ENCODE results near the gene DHRS7C. TPM values are rescaled to one million over a fixed set of nuclear protein-coding genes. Genes with fewer than 3 reads are reported as not detected.

The DHRS7C gene
- not detected for total RNA-seq

GRCh38 chr17:9790889-9791876, at the start of gene DHRS7C:
Gene DHRS7C (minus strand): TSS chr17:9791592. CDS start chr17:9791284, 308 bp downstream.
- ATAC-seq (no peak), DNase-seq (no peak)
- Mint-ChIP-seq H3K4me1 (ENCODE audit: low read depth) (no peaks in the 10 kb centered on the region), H3K4me3 (no peak within 1 kb of the TSS), H3K36me3 (ENCODE audit: insufficient read depth) (no peaks in the 10 kb centered on the region), H3K27me3 (ENCODE audit: low read depth) (peaks cover 4% of the 10 kb centered on the region), H3K9me3 (no peaks in the 10 kb centered on the region)

GRCh38 chr17:9839433-9839832, 48.0 kb upstream of the DHRS7C start:
- DNase-seq = no peak
- H3K4me3 Mint-ChIP-seq = no peak overlapping the region
- no peaks in the 10 kb centered on the region for H3K36me3 Mint-ChIP-seq (ENCODE audit: insufficient read depth)

GRCh38 chr17:9837551-9838471, 46.4 kb upstream of the DHRS7C start:
- H3K27me3 Mint-ChIP-seq (ENCODE audit: low read depth) = peaks cover 6% of the 10 kb centered on the region
- no peaks in the 10 kb centered on the region for H3K4me1 Mint-ChIP-seq (ENCODE audit: low read depth)
- H3K9me3 Mint-ChIP-seq = no peaks in the 10 kb centered on the region
- DNase-seq (no peak), ATAC-seq (no peak)
- H3K4me3 Mint-ChIP-seq = no peak overlapping the region
- H3K36me3 Mint-ChIP-seq (ENCODE audit: insufficient read depth) = no peaks in the 10 kb centered on the region

More at GRCh38 chr17:9839433-9839832, 48.0 kb upstream of the DHRS7C start:
- no peaks in the 10 kb centered on the region for H3K9me3 Mint-ChIP-seq
- ATAC-seq = no peak
- peaks cover 10% of the 10 kb centered on the region for H3K27me3 Mint-ChIP-seq (ENCODE audit: low read depth)
- H3K4me1 Mint-ChIP-seq (ENCODE audit: low read depth) = no peaks in the 10 kb centered on the region

GRCh38 chr17:9833922-9834321, 42.5 kb upstream of the DHRS7C start:
- ATAC-seq (no peak), DNase-seq (no peak)
- Mint-ChIP-seq H3K4me1 (ENCODE audit: low read depth) (no peaks in the 10 kb centered on the region), H3K9me3 (no peaks in the 10 kb centered on the region), H3K4me3 (no peak overlapping the region), H3K27me3 (ENCODE audit: low read depth) (peaks cover 6% of the 10 kb centered on the region), H3K36me3 (ENCODE audit: insufficient read depth) (no peaks in the 10 kb centered on the region)

- no peaks in the 10 kb centered on the region for H3K36me3 Mint-ChIP-seq (ENCODE audit: insufficient read depth)
- peaks cover 8% of the 10 kb centered on the region for H3K27me3 Mint-ChIP-seq (ENCODE audit: low read depth)
Observed at GRCh38 chr17:9830711-9831110, 39.3 kb upstream of the DHRS7C start.

GRCh38 chr17:9829343-9829742, 38.0 kb upstream of the DHRS7C start:
- Mint-ChIP-seq H3K36me3 (ENCODE audit: insufficient read depth) (no peaks in the 10 kb centered on the region), H3K4me1 (ENCODE audit: low read depth) (no peaks in the 10 kb centered on the region), H3K9me3 (no peaks in the 10 kb centered on the region), H3K27me3 (ENCODE audit: low read depth) (peaks cover 9% of the 10 kb centered on the region), H3K4me3 (no peak overlapping the region)
- no peak for ATAC-seq
- DNase-seq = no peak

More at GRCh38 chr17:9830711-9831110, 39.3 kb upstream of the DHRS7C start:
- DNase-seq = no peak
- H3K4me3 Mint-ChIP-seq = no peak overlapping the region
- no peak for ATAC-seq
- H3K4me1 Mint-ChIP-seq (ENCODE audit: low read depth) = no peaks in the 10 kb centered on the region
- no peaks in the 10 kb centered on the region for H3K9me3 Mint-ChIP-seq

- H3K9me3 Mint-ChIP-seq = no peaks in the 10 kb centered on the region
- no peaks in the 10 kb centered on the region for H3K4me1 Mint-ChIP-seq (ENCODE audit: low read depth)
- no peaks in the 10 kb centered on the region for H3K36me3 Mint-ChIP-seq (ENCODE audit: insufficient read depth)
- peaks cover 9% of the 10 kb centered on the region for H3K27me3 Mint-ChIP-seq (ENCODE audit: low read depth)
- no peak for ATAC-seq
- no peak overlapping the region for H3K4me3 Mint-ChIP-seq
- no peak for DNase-seq
Observed at GRCh38 chr17:9828296-9829295, 37.2 kb upstream of the DHRS7C start.

GRCh38 chr17:9825641-9826150, 34.3 kb upstream of the DHRS7C start, which contains the start of gene GLP2R:
Gene GLP2R (plus strand): TSS chr17:9825924. CDS start chr17:9826064, 140 bp downstream.
- no peak for ATAC-seq
- Mint-ChIP-seq H3K4me1 (ENCODE audit: low read depth) (no peaks in the 10 kb centered on the region), H3K27me3 (ENCODE audit: low read depth) (peaks cover 14% of the 10 kb centered on the region), H3K36me3 (ENCODE audit: insufficient read depth) (no peaks in the 10 kb centered on the region), H3K9me3 (peaks cover 4% of the 10 kb centered on the region), H3K4me3 (no peak within 1 kb of the TSS)
- no peak for DNase-seq

- peaks cover 17% of the 10 kb centered on the region for H3K27me3 Mint-ChIP-seq (ENCODE audit: low read depth)
- ATAC-seq (no peak), DNase-seq (no peak)
- H3K9me3 Mint-ChIP-seq = peaks cover 4% of the 10 kb centered on the region
- H3K4me3 Mint-ChIP-seq = no peak overlapping the region
- no peaks in the 10 kb centered on the region for H3K4me1 Mint-ChIP-seq (ENCODE audit: low read depth)
- no peaks in the 10 kb centered on the region for H3K36me3 Mint-ChIP-seq (ENCODE audit: insufficient read depth)
Observed at GRCh38 chr17:9824797-9825338, 33.5 kb upstream of the DHRS7C start.

- ATAC-seq (no peak), DNase-seq (no peak)
- Mint-ChIP-seq H3K9me3 (peaks cover 4% of the 10 kb centered on the region), H3K4me1 (ENCODE audit: low read depth) (no peaks in the 10 kb centered on the region), H3K27me3 (ENCODE audit: low read depth) (peaks cover 19% of the 10 kb centered on the region), H3K36me3 (ENCODE audit: insufficient read depth) (no peaks in the 10 kb centered on the region), H3K4me3 (no peak overlapping the region)
Observed at GRCh38 chr17:9824094-9824493, 32.7 kb upstream of the DHRS7C start.

GRCh38 chr17:9821921-9822320, 30.5 kb upstream of the DHRS7C start, which contains the start of gene GSG1L2:
Gene GSG1L2 (minus strand): TSS chr17:9822079. CDS start chr17:9822071, 8 bp downstream.
- DNase-seq = no peak
- Mint-ChIP-seq H3K4me3 (no peak within 1 kb of the TSS), H3K27me3 (ENCODE audit: low read depth) (peaks cover 14% of the 10 kb centered on the region), H3K4me1 (ENCODE audit: low read depth) (no peaks in the 10 kb centered on the region), H3K36me3 (ENCODE audit: insufficient read depth) (no peaks in the 10 kb centered on the region), H3K9me3 (peaks cover 4% of the 10 kb centered on the region)
- ATAC-seq = no peak

GRCh38 chr17:9820448-9820847, 29.1 kb upstream of the DHRS7C start:
- H3K4me1 Mint-ChIP-seq (ENCODE audit: low read depth) = no peaks in the 10 kb centered on the region
- peaks cover 11% of the 10 kb centered on the region for H3K27me3 Mint-ChIP-seq (ENCODE audit: low read depth)
- DNase-seq (no peak), ATAC-seq (no peak)
- no peaks in the 10 kb centered on the region for H3K36me3 Mint-ChIP-seq (ENCODE audit: insufficient read depth)
- H3K9me3 Mint-ChIP-seq = peaks cover 4% of the 10 kb centered on the region
- H3K4me3 Mint-ChIP-seq = no peak overlapping the region

- H3K4me1 Mint-ChIP-seq (ENCODE audit: low read depth) = no peaks in the 10 kb centered on the region
- H3K4me3 Mint-ChIP-seq = no peak overlapping the region
- ATAC-seq = no peak
- DNase-seq = no peak
- peaks cover 10% of the 10 kb centered on the region for H3K27me3 Mint-ChIP-seq (ENCODE audit: low read depth)
- H3K9me3 Mint-ChIP-seq = peaks cover 4% of the 10 kb centered on the region
- no peaks in the 10 kb centered on the region for H3K36me3 Mint-ChIP-seq (ENCODE audit: insufficient read depth)
Observed at GRCh38 chr17:9818760-9819159, 27.4 kb upstream of the DHRS7C start.
